Astrocyte (in vitro differentiated cells and primary cell): ENCODE data around the gene SYTL4.

ENCODE experiments used
- EZH2 ChIP-seq: IDR thresholded peaks from 2 replicates; pipeline ENCODE4 v1.6.1; 2012; ENCODE audit warnings: mild to moderate bottlenecking, low read length, inconsistent platforms; ENCODE audit not compliant: insufficient read depth
- TF ChIP-seq, protein P1 (sequence below): IDR thresholded peaks from 2 replicates; pipeline ENCODE4 v1.5.1; 2011; ENCODE audit warnings: low read depth, mild to moderate bottlenecking, inconsistent platforms, low read length, moderate library complexity; ENCODE audit not compliant: insufficient read depth

DNA sequence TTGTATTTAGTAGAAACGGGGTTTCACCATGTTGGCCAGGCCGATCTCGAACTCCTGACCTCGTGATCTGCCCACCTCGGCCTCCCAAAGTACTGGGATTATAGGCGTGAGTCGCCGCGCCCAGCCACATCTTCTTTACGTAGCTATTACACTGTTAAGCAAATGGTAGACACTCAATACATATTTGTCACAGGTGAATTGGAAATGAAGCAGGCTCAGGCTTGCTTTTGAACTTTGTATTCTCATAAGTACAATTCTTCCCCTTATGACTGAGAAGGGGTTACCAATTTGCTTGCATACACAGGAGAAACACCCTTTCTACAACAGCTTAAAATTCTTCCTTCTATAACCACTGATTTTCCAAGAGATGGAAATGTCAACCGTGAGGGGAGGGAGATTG lies 88.7 kb downstream of the SYTL4 start:
- TF ChIP-seq, protein P1, sequence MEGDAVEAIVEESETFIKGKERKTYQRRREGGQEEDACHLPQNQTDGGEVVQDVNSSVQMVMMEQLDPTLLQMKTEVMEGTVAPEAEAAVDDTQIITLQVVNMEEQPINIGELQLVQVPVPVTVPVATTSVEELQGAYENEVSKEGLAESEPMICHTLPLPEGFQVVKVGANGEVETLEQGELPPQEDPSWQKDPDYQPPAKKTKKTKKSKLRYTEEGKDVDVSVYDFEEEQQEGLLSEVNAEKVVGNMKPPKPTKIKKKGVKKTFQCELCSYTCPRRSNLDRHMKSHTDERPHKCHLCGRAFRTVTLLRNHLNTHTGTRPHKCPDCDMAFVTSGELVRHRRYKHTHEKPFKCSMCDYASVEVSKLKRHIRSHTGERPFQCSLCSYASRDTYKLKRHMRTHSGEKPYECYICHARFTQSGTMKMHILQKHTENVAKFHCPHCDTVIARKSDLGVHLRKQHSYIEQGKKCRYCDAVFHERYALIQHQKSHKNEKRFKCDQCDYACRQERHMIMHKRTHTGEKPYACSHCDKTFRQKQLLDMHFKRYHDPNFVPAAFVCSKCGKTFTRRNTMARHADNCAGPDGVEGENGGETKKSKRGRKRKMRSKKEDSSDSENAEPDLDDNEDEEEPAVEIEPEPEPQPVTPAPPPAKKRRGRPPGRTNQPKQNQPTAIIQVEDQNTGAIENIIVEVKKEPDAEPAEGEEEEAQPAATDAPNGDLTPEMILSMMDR, result no peak
- no peak for TF ChIP-seq EZH2
